BLaER1 (cell line): ENCODE data around the gene DSTYK.
A peak's percentile ranks its signal among the peaks of the same experiment; 100 is the strongest.
"Not testable (repeated sequence)": the region's sequence is repeated elsewhere in the genome, so short reads cannot be mapped to it uniquely, and the experiment has no call there.

Source experiments
- H3K27ac ChIP-seq: shearing (Covaris generic); formaldehyde crosslinking; 2 replicates; pipeline ENCODE4 v1.8.1; 2022
- H3K27me3 ChIP-seq: shearing (Covaris generic); formaldehyde crosslinking; 2 replicates; pipeline ENCODE4 v1.8.1; 2022
- H3K36me3 ChIP-seq: shearing (Covaris generic); formaldehyde crosslinking; 2 replicates; pipeline ENCODE4 v1.8.1; 2022
- H3K4me1 ChIP-seq: shearing (Covaris generic); formaldehyde crosslinking; 2 replicates; pipeline ENCODE4 v1.8.1; 2022
- H3K4me2 ChIP-seq: shearing (Covaris generic); formaldehyde crosslinking; 2 replicates; pipeline ENCODE4 v1.8.1; 2022
- H3K4me3 ChIP-seq: shearing (Covaris generic); formaldehyde crosslinking; 2 replicates; pipeline ENCODE4 v1.8.1; 2022
- H3K9ac ChIP-seq: shearing (Covaris generic); formaldehyde crosslinking; 2 replicates; pipeline ENCODE4 v1.8.1; 2022
- H3K9me3 ChIP-seq: shearing (Covaris generic); formaldehyde crosslinking; 2 replicates; pipeline ENCODE4 v1.8.1; 2022
- H4K20me1 ChIP-seq: shearing (Covaris generic); formaldehyde crosslinking; 2 replicates; pipeline ENCODE4 v1.8.1; 2022
- Cebpa-rat ChIP-seq: shearing (Covaris generic); IDR thresholded peaks from 2 replicates; pipeline ENCODE4 v1.8.1; 2022

The DSTYK gene

DNA sequence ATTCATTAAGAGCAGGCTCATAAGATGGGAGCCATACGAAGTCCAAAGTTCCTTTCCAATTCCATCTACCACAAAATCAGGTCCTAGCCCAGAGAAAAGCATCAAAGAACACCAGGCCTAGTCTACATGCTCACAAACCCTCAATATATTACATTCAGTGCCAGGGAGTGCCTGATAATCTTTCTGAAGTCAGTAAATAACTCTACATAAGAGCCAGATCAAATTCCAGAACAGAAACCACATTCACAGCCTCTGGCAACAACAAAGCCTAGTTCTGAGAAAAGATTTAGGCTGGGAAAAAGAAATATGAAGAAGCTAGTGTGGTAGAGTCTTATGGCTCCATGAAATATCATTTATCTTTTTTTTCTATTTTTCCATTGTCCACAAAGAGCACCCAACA, 49.2 kb downstream of the DSTYK start:
- Histone ChIP-seq H3K9me3 (peaks cover 13% of the 10 kb centered on the region), H3K9ac (no peak overlapping the region), H3K4me2 (no peak overlapping the region), H3K27ac (no peak overlapping the region), H3K36me3 (peaks cover 80% of the 10 kb centered on the region), H3K4me3 (no peak overlapping the region), H3K27me3 (no peaks in the 10 kb centered on the region), H3K4me1 (no peaks in the 10 kb centered on the region), H4K20me1 (0 out of 2 replicates have a peak, but pooled peaks cover 5% of the 10 kb centered on the region)
- TF ChIP-seq Cebpa-rat: no peak

- peaks cover 25% of the 10 kb centered on the region for H3K9me3 ChIP-seq
- TF ChIP-seq Cebpa-rat: no peak
- peaks cover 85% of the 10 kb centered on the region for H3K36me3 ChIP-seq
- H3K4me3 ChIP-seq: no peak overlapping the region
- no peaks in the 10 kb centered on the region for H3K27me3 ChIP-seq
- no peaks in the 10 kb centered on the region for H3K4me1 ChIP-seq
- no peaks in the 10 kb centered on the region for H4K20me1 ChIP-seq
- no peak overlapping the region for H3K4me2 ChIP-seq
- H3K27ac ChIP-seq: no peak overlapping the region
- no peak overlapping the region for H3K9ac ChIP-seq
Observed at GRCh38 chr1:205161076-205161475, 50.4 kb downstream of the DSTYK start.

DNA sequence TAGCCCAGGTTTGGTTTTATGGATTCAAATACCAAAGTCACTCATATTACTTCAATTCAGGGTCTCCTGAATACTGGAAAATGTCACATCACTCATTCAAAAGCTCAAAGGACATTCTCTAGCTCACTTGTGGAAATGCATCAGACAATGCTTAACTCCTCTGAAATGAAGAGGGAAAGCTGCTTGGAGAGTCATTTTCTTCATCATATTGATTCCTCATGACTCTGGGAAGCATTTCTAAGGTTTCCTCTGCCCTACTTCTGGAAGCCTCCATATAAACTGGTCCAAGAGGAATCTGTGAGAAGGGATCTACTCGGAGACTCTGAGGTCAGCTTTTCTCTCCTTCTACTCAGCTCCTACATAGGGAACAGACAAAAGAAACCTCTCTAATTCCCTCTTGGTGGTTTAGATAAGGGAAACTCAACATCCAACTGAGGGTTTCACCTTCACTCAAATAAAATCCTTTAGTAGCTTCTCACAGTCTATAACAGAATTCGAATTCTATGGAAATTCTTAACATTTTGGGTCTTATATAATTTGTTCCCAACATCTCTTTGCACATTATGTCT, 53.4 kb downstream of the DSTYK start:
- no peaks in the 10 kb centered on the region for H3K4me1 ChIP-seq
- no peak overlapping the region for H3K4me2 ChIP-seq
- peaks cover 94% of the 10 kb centered on the region for H3K36me3 ChIP-seq
- peaks cover 44% of the 10 kb centered on the region for H3K9me3 ChIP-seq
- no peaks in the 10 kb centered on the region for H3K27me3 ChIP-seq
- no peaks in the 10 kb centered on the region for H4K20me1 ChIP-seq
- no peak overlapping the region for H3K27ac ChIP-seq
- H3K9ac ChIP-seq: no peak overlapping the region
- no peak overlapping the region for H3K4me3 ChIP-seq
- TF ChIP-seq Cebpa-rat: no peak

DNA sequence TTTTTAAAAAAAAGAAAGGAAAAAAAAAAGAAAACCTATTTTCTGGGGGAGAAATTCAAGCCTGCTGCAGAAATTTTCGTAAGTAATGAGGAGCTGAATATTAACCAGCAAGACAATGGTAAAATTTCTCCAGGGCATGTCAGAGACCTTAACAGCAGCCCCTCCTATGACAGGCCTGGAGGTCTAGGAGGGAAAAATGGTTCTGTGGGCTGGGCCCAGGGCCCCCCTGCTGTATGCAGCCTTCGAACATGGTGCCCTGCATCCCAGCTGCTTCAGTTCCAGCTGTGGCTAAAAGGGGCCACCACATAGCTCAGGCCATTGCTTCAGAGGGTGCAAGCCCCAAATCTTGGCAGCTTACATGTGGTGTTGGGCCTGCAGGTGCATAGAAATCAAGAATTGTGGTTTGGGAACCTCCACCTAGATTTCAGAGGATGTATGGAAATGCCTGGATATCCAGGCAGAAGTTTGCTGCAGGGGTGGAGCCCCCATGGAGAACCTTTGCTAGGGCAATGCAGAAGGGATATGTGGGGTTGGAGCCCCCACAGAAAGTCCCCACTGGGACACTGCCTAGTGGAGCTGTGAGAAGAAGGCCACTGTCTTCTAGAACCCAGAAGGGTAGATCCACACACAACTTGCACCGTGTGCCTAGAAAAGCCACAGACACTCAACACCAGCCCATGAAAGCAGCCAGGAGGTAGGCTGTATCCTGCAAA, 55.7 kb downstream of the DSTYK start:
- H3K36me3 ChIP-seq: peaks cover 78% of the 10 kb centered on the region
- not testable (repeated sequence) for H3K27ac ChIP-seq, H3K4me2 ChIP-seq, H3K9ac ChIP-seq, H3K27me3 ChIP-seq, H4K20me1 ChIP-seq, H3K4me1 ChIP-seq
- H3K4me3 ChIP-seq: peak overlapping the region; percentile 36; the same call in 1 of the 2 replicates
- H3K9me3 ChIP-seq: peaks cover 44% of the 10 kb centered on the region

GRCh38 chr1:205152505-205152904, 59.0 kb downstream of the DSTYK start:
- H3K4me1 ChIP-seq: no peaks in the 10 kb centered on the region
- H3K36me3 ChIP-seq: peaks cover 56% of the 10 kb centered on the region
- TF ChIP-seq Cebpa-rat: no peak
- H3K9ac ChIP-seq: no peak overlapping the region
- peaks cover 34% of the 10 kb centered on the region for H3K9me3 ChIP-seq
- no peaks in the 10 kb centered on the region for H4K20me1 ChIP-seq
- no peak overlapping the region for H3K4me3 ChIP-seq
- H3K27ac ChIP-seq: no peak overlapping the region
- no peak overlapping the region for H3K4me2 ChIP-seq
- no peaks in the 10 kb centered on the region for H3K27me3 ChIP-seq

DNA sequence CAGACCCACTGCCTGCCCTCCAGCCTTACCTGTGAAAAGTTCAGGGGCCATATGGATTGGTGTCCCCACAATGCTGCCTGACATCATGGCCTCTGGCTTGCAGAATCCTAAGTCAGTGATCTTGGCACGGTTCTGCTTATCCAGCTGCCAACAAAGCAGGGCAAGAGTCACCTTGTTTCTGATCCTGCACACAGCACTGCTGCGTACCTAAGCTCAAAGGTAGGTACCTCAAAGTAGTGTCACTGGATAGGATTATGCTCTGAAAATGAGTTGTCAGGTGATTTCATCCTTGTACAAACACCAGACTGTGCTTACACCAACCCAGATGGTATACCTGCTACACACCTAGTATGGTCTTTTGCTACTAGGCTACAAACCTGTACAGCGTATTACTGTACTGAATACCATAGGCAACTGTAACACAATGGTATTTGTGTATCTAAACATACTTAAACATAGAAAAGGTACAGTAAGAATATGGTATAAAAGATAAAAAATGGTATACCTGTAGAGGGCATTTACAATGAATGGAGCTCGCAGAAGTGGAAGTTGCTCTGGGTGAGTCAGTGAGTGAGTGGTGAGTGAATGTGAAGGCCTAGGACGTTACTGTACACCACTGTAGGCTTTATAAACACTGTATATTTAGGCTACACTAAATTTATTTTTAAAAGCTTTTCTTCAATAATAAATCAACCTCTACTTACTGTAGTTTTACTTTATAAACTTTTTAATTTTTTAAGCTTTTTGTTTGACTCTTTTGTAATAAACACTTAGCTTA, 60.7 kb downstream of the DSTYK start:
- Histone ChIP-seq H4K20me1 (no peaks in the 10 kb centered on the region), H3K4me1 (no peaks in the 10 kb centered on the region), H3K27ac (no peak overlapping the region), H3K9ac (no peak overlapping the region), H3K27me3 (no peaks in the 10 kb centered on the region), H3K36me3 (peaks cover 48% of the 10 kb centered on the region), H3K4me3 (no peak overlapping the region), H3K4me2 (no peak overlapping the region), H3K9me3 (peaks cover 17% of the 10 kb centered on the region)
- no peak for TF ChIP-seq Cebpa-rat

DNA sequence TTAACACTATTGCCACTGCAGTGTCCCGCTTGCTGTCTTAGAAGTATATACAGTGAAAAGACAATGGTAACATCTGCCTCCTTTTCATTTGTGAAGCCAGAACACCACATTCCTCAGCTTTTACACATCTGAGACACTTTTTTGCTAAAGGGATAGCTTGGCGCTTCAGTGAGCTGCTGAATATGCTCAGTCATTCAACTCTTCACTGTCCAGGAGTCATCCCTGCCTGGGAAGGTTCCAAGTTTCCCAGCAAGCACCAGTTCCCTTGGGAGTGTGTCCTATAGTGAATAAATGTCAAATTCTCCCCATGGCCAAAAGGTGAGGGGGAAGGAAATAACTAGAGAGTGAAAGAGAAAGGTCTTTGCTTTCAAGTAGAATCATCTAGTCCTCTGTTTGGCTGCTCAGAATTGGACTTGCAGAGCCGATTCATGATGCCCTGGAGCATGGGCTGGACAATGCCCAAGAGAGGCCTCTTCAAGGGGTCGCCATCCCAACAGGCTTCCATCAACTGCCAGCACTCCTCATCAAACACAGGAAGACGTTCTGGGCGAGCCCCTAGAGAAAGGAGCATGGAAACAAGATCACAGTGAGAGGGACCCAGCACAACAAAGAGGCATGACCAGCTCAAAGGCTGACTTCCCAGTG, 64.2 kb downstream of the DSTYK start:
- no peak overlapping the region for H3K27ac ChIP-seq
- H3K4me1 ChIP-seq: no peaks in the 10 kb centered on the region
- no peaks in the 10 kb centered on the region for H4K20me1 ChIP-seq
- TF ChIP-seq Cebpa-rat: no peak
- no peak overlapping the region for H3K4me2 ChIP-seq
- no peaks in the 10 kb centered on the region for H3K9me3 ChIP-seq
- no peak overlapping the region for H3K4me3 ChIP-seq
- no peak overlapping the region for H3K9ac ChIP-seq
- no peaks in the 10 kb centered on the region for H3K27me3 ChIP-seq
- peaks cover 20% of the 10 kb centered on the region for H3K36me3 ChIP-seq

DNA sequence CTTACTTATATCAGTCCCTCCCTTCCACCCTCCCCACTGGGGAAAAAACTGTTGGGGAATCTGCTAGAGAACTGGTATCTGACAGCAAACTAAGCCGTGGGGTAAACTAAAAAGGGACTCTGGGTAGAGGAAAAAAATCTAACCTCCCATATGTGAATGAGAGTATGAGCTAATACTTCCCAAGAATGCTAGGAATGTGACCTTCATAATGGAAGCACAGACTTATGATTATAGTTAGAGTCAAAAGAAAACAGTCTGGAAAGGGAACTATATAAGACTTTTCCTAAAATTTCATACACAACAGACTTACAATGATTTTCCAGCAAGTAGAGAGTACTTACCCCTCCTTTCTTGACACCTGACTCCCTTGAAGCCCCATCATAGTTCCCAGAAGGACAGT, 66.8 kb downstream of the DSTYK start:
- TF ChIP-seq Cebpa-rat: no peak
- Histone ChIP-seq H3K9ac (no peak overlapping the region), H3K27ac (no peak overlapping the region), H3K4me2 (no peak overlapping the region), H3K9me3 (no peaks in the 10 kb centered on the region), H3K36me3 (peaks cover 15% of the 10 kb centered on the region), H3K4me3 (no peak overlapping the region), H3K4me1 (no peaks in the 10 kb centered on the region), H4K20me1 (no peaks in the 10 kb centered on the region), H3K27me3 (no peaks in the 10 kb centered on the region)

GRCh38 chr1:205144046-205144720, 67.3 kb downstream of the DSTYK start:
- TF ChIP-seq Cebpa-rat: no peak

More at GRCh38 chr1:205144046-205144720, 67.3 kb downstream of the DSTYK start:
- H3K4me1 ChIP-seq: no peaks in the 10 kb centered on the region
- H3K27ac ChIP-seq: no peak overlapping the region
- no peak overlapping the region for H3K9ac ChIP-seq
- no peak overlapping the region for H3K4me3 ChIP-seq
- H3K4me2 ChIP-seq: no peak overlapping the region
- H3K9me3 ChIP-seq: no peaks in the 10 kb centered on the region
- H3K27me3 ChIP-seq: no peaks in the 10 kb centered on the region
- H4K20me1 ChIP-seq: no peaks in the 10 kb centered on the region
- H3K36me3 ChIP-seq: peaks cover 15% of the 10 kb centered on the region
